ENCODE data around the gene ZFAND3.

GRCh38 chr6:38146021-38146733 is 326.6 kb downstream of the ZFAND3 start:
- TF ChIP-seq, protein P1, sequence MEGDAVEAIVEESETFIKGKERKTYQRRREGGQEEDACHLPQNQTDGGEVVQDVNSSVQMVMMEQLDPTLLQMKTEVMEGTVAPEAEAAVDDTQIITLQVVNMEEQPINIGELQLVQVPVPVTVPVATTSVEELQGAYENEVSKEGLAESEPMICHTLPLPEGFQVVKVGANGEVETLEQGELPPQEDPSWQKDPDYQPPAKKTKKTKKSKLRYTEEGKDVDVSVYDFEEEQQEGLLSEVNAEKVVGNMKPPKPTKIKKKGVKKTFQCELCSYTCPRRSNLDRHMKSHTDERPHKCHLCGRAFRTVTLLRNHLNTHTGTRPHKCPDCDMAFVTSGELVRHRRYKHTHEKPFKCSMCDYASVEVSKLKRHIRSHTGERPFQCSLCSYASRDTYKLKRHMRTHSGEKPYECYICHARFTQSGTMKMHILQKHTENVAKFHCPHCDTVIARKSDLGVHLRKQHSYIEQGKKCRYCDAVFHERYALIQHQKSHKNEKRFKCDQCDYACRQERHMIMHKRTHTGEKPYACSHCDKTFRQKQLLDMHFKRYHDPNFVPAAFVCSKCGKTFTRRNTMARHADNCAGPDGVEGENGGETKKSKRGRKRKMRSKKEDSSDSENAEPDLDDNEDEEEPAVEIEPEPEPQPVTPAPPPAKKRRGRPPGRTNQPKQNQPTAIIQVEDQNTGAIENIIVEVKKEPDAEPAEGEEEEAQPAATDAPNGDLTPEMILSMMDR (IDR thresholded peaks at IDR 0.05): no peak
- TF ChIP-seq ZFX (IDR thresholded peaks at IDR 0.05; ENCODE audit: borderline replicate concordance): no peak
